GM23338 (cell line): ENCODE measurements around the gene COX10. TPM values are rescaled to one million over a fixed set of nuclear protein-coding genes. Genes with fewer than 3 reads are reported as not detected.

Experiments used
- ATAC-seq: fragments of 200-7000 bp; cut with Tn5 transposase; 3 replicates; pipeline ENCODE4 v1.9.1; 2020
- DNase-seq: peaks from one replicate; pipeline ENCODE4 v3.0.0-alpha.2; 2015; ENCODE audit warnings: low spot score
- H2AFZ ChIP-seq: fragments of 200-600 bp; sonication (generic); 2 replicates; pipeline ENCODE4 v1.8.0; 2016; ENCODE audit warnings: antibody characterized with exemption, mild to moderate bottlenecking, moderate library complexity
- H3F3A ChIP-seq: fragments of 200-600 bp; sonication (generic); replicated peaks from 2 replicates; pipeline ENCODE4 v1.8.0; 2017; ENCODE audit warnings: antibody characterized with exemption, mixed run types, low read depth
- H3K27ac ChIP-seq: fragments of 200-600 bp; sonication (generic); 2 replicates; pipeline ENCODE4 v1.6.1; 2016; ENCODE audit warnings: low read depth
- H3K27me3 ChIP-seq: fragments of 200-600 bp; sonication (generic); 2 replicates; pipeline ENCODE4 v1.8.0; 2016; ENCODE audit warnings: mild to moderate bottlenecking, mixed run types, moderate library complexity; ENCODE audit not compliant: insufficient read depth
- H3K36me3 ChIP-seq: fragments of 200-600 bp; sonication (generic); 2 replicates; pipeline ENCODE4 v1.8.0; 2016; ENCODE audit warnings: mild to moderate bottlenecking; ENCODE audit not compliant: insufficient read depth
- H3K4me1 ChIP-seq: fragments of 200-600 bp; sonication (generic); 2 replicates; pipeline ENCODE4 v1.8.0; 2016; ENCODE audit warnings: mild to moderate bottlenecking, moderate library complexity; ENCODE audit not compliant: insufficient read depth
- H3K4me2 ChIP-seq: fragments of 200-600 bp; sonication (generic); 2 replicates; pipeline ENCODE4 v1.7.1; 2017; ENCODE audit warnings: mixed run types
- H3K4me3 ChIP-seq: fragments of 200-600 bp; sonication (generic); 2 replicates; pipeline ENCODE4 v1.6.1; 2016; ENCODE audit warnings: mixed run types
- H3K79me2 ChIP-seq: fragments of 200-600 bp; sonication (generic); replicated peaks from 2 replicates; pipeline ENCODE4 v1.8.0; 2017; ENCODE audit warnings: mild to moderate bottlenecking; ENCODE audit not compliant: insufficient read depth
- H3K9me2 ChIP-seq: fragments of 200-600 bp; sonication (generic); 2 replicates; pipeline ENCODE4 v1.8.0; 2017; ENCODE audit not compliant: insufficient read depth
- H4K20me1 ChIP-seq: fragments of 200-600 bp; sonication (generic); replicated peaks from 2 replicates; pipeline ENCODE4 v1.8.0; 2017; ENCODE audit warnings: mild to moderate bottlenecking; ENCODE audit not compliant: insufficient read depth
- H3K27ac Mint-ChIP-seq: 2 replicates; pipeline ENCODE4 v1.8.0; 2020; ENCODE audit warnings: inconsistent platforms, mild to moderate bottlenecking, moderate library complexity, mixed read lengths
- H3K27me3 Mint-ChIP-seq: 3 replicates; pipeline ENCODE4 v1.8.0; 2022; ENCODE audit warnings: low read depth, mild to moderate bottlenecking, moderate library complexity, mixed read lengths, inconsistent platforms; ENCODE audit not compliant: insufficient read depth, poor library complexity
- H3K36me3 Mint-ChIP-seq: 3 replicates; pipeline ENCODE4 v1.8.0; 2021; ENCODE audit warnings: low read depth, mild to moderate bottlenecking, inconsistent platforms, moderate library complexity, mixed read lengths
- H3K4me1 Mint-ChIP-seq: 3 replicates; pipeline ENCODE4 v1.8.0; 2020; ENCODE audit warnings: mild to moderate bottlenecking, inconsistent platforms, mixed read lengths
- H3K4me3 Mint-ChIP-seq: 3 replicates; pipeline ENCODE4 v1.8.0; 2021; ENCODE audit warnings: moderate library complexity, mild to moderate bottlenecking, inconsistent platforms, mixed read lengths
- H3K9me3 Mint-ChIP-seq: 3 replicates; pipeline ENCODE4 v1.8.0; 2020; ENCODE audit warnings: moderate library complexity, mild to moderate bottlenecking, inconsistent platforms, mixed read lengths
- CREB1 ChIP-seq: fragments of 250-450 bp; sonication (Bioruptor Pico); IDR thresholded peaks from 2 replicates; pipeline ENCODE4 v1.5.0; 2020; ENCODE audit warnings: low read depth, mild to moderate bottlenecking, moderate library complexity
- EZH2 ChIP-seq: fragments of 200-600 bp; sonication (generic); IDR thresholded peaks from one replicate; pipeline ENCODE4 v1.8.0; 2017; ENCODE audit warnings: antibody characterized with exemption, mild to moderate bottlenecking, low read depth; ENCODE audit not compliant: unreplicated experiment
- EZH2phosphoT487 ChIP-seq: fragments of 200-600 bp; sonication (generic); IDR thresholded peaks from one replicate; pipeline ENCODE4 v1.8.1; 2018; ENCODE audit warnings: antibody characterized with exemption; ENCODE audit not compliant: unreplicated experiment
- JUNB ChIP-seq: IDR thresholded peaks from one replicate; pipeline ENCODE4 v1.6.1; 2016; ENCODE audit warnings: antibody characterized with exemption; ENCODE audit not compliant: unreplicated experiment
- NANOG ChIP-seq: IDR thresholded peaks from 2 replicates; pipeline ENCODE4 v1.6.1; 2016; ENCODE audit warnings: antibody characterized with exemption, borderline replicate concordance
- POLR2AphosphoS5 ChIP-seq: IDR thresholded peaks from 2 replicates; pipeline ENCODE4 v1.6.1; 2016; ENCODE audit warnings: antibody characterized with exemption, low read depth
- STAT1 ChIP-seq: IDR thresholded peaks from one replicate; pipeline ENCODE4 v1.6.1; 2016; ENCODE audit warnings: antibody characterized with exemption; ENCODE audit not compliant: unreplicated experiment
- ZNF114 ChIP-seq: fragments of 250-450 bp; sonication (Bioruptor Pico); IDR thresholded peaks from 2 replicates; pipeline ENCODE4 v1.5.0; 2020; ENCODE audit warnings: mild to moderate bottlenecking, moderate library complexity
- ZNF331 ChIP-seq: fragments of 250-450 bp; sonication (Bioruptor Pico); IDR thresholded peaks from 2 replicates; pipeline ENCODE4 v1.5.0; 2020; ENCODE audit warnings: low read depth, mild to moderate bottlenecking, moderate library complexity
- polyA plus RNA-seq: library from polyadenylated mRNA; unstranded; fragments of >200 nt; fragmentation: Nextera tagmentation; extraction: Ambion mirVana; gene quantifications from 2 replicates; pipeline ENCODE4 v1.2.1, GENCODE V29; 2016
- total RNA-seq: library from RNA; depleted of rRNA; stranded (reverse); fragments of >200 nt; shearing (Covaris generic); gene quantifications from 2 replicates; pipeline ENCODE4 v1.2.3, GENCODE V29; 2014
- TF ChIP-seq, protein P1 (sequence below): fragments of 250-450 bp; sonication (Bioruptor Pico); IDR thresholded peaks from 2 replicates; pipeline ENCODE4 v1.5.0; 2020; ENCODE audit warnings: mild to moderate bottlenecking, moderate library complexity
- TF ChIP-seq, protein P2 (sequence below): IDR thresholded peaks from 2 replicates; pipeline ENCODE4 v1.6.1; 2016; ENCODE audit warnings: antibody characterized with exemption
- TF ChIP-seq, protein P3 (sequence below), 2 experiments: fragments of 200-600 bp in 1 of 2; sonication (generic) in 1 of 2; conservative IDR thresholded peaks; 2 replicates each; pipeline versions ENCODE4 v1.5.1 to v1.6.1; 2016 to 2017; ENCODE audit warnings: antibody characterized with exemption in 2 of 2, low read depth in 2 of 2, mild to moderate bottlenecking in 2 of 2, moderate library complexity in 1 of 2
- TF ChIP-seq, protein P4 (sequence below): IDR thresholded peaks from one replicate; pipeline ENCODE4 v1.6.1; 2018; ENCODE audit warnings: antibody characterized with exemption; ENCODE audit not compliant: unreplicated experiment

COX10 gene
- total and polyA plus RNA-seq, 2 experiments from 2014 or later: 25.7 to 46.6 TPM

DNA sequence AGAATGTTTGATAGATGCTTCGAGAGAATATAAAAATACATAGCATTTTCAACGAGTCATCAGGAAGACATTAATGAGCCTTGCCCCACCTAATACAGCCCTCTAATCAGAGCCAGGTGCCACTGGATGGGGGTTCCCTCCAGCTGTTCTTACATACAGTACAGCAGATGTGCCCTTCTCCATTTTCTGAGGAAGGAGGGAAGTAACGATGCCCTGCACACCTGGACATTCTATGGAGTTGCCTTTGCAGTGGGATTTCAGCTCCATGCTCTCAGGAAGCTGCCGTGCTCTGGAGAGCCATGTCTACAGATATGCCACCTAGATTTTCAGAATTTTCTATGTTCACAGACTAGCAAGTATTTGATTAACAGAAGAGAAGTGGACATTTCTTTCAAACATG lies 131.1 kb downstream of the COX10 start:
- no peaks in the 10 kb centered on the region for H4K20me1 ChIP-seq
- no peak overlapping the region for H3K27ac ChIP-seq
- TF ChIP-seq POLR2AphosphoS5: no peak
- no peak for TF ChIP-seq EZH2phosphoT487
- TF ChIP-seq EZH2: no peak
- TF ChIP-seq ZNF114: no peak
- no peak for TF ChIP-seq STAT1
- TF ChIP-seq, protein P1, sequence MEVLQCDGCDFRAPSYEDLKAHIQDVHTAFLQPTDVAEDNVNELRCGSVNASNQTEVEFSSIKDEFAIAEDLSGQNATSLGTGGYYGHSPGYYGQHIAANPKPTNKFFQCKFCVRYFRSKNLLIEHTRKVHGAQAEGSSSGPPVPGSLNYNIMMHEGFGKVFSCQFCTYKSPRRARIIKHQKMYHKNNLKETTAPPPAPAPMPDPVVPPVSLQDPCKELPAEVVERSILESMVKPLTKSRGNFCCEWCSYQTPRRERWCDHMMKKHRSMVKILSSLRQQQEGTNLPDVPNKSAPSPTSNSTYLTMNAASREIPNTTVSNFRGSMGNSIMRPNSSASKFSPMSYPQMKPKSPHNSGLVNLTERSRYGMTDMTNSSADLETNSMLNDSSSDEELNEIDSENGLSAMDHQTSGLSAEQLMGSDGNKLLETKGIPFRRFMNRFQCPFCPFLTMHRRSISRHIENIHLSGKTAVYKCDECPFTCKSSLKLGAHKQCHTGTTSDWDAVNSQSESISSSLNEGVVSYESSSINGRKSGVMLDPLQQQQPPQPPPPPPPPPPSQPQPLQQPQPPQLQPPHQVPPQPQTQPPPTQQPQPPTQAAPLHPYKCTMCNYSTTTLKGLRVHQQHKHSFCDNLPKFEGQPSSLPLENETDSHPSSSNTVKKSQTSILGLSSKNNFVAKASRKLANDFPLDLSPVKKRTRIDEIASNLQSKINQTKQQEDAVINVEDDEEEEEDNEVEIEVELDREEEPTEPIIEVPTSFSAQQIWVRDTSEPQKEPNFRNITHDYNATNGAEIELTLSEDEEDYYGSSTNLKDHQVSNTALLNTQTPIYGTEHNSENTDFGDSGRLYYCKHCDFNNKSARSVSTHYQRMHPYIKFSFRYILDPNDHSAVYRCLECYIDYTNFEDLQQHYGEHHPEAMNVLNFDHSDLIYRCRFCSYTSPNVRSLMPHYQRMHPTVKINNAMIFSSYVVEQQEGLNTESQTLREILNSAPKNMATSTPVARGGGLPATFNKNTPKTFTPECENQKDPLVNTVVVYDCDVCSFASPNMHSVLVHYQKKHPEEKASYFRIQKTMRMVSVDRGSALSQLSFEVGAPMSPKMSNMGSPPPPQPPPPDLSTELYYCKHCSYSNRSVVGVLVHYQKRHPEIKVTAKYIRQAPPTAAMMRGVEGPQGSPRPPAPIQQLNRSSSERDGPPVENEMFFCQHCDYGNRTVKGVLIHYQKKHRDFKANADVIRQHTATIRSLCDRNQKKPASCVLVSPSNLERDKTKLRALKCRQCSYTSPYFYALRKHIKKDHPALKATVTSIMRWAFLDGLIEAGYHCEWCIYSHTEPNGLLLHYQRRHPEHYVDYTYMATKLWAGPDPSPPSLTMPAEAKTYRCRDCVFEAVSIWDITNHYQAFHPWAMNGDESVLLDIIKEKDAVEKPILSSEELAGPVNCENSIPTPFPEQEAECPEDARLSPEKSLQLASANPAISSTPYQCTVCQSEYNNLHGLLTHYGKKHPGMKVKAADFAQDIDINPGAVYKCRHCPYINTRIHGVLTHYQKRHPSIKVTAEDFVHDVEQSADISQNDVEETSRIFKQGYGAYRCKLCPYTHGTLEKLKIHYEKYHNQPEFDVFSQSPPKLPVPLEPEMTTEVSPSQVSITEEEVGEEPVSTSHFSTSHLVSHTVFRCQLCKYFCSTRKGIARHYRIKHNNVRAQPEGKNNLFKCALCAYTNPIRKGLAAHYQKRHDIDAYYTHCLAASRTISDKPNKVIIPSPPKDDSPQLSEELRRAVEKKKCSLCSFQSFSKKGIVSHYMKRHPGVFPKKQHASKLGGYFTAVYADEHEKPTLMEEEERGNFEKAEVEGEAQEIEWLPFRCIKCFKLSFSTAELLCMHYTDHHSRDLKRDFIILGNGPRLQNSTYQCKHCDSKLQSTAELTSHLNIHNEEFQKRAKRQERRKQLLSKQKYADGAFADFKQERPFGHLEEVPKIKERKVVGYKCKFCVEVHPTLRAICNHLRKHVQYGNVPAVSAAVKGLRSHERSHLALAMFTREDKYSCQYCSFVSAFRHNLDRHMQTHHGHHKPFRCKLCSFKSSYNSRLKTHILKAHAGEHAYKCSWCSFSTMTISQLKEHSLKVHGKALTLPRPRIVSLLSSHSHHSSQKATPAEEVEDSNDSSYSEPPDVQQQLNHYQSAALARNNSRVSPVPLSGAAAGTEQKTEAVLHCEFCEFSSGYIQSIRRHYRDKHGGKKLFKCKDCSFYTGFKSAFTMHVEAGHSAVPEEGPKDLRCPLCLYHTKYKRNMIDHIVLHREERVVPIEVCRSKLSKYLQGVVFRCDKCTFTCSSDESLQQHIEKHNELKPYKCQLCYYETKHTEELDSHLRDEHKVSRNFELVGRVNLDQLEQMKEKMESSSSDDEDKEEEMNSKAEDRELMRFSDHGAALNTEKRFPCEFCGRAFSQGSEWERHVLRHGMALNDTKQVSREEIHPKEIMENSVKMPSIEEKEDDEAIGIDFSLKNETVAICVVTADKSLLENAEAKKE (CRISPR knock-in tag): no peak
- TF ChIP-seq, protein P2, sequence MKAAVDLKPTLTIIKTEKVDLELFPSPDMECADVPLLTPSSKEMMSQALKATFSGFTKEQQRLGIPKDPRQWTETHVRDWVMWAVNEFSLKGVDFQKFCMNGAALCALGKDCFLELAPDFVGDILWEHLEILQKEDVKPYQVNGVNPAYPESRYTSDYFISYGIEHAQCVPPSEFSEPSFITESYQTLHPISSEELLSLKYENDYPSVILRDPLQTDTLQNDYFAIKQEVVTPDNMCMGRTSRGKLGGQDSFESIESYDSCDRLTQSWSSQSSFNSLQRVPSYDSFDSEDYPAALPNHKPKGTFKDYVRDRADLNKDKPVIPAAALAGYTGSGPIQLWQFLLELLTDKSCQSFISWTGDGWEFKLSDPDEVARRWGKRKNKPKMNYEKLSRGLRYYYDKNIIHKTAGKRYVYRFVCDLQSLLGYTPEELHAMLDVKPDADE: no peak
- TF ChIP-seq, protein P3, sequence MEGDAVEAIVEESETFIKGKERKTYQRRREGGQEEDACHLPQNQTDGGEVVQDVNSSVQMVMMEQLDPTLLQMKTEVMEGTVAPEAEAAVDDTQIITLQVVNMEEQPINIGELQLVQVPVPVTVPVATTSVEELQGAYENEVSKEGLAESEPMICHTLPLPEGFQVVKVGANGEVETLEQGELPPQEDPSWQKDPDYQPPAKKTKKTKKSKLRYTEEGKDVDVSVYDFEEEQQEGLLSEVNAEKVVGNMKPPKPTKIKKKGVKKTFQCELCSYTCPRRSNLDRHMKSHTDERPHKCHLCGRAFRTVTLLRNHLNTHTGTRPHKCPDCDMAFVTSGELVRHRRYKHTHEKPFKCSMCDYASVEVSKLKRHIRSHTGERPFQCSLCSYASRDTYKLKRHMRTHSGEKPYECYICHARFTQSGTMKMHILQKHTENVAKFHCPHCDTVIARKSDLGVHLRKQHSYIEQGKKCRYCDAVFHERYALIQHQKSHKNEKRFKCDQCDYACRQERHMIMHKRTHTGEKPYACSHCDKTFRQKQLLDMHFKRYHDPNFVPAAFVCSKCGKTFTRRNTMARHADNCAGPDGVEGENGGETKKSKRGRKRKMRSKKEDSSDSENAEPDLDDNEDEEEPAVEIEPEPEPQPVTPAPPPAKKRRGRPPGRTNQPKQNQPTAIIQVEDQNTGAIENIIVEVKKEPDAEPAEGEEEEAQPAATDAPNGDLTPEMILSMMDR (conservative IDR thresholded peaks at IDR 0.05; ENCODE audit: low read depth in 2 of 2): no peak
- no peak for TF ChIP-seq NANOG
- TF ChIP-seq ZNF331 (CRISPR knock-in tag): no peak
- TF ChIP-seq, protein P4, sequence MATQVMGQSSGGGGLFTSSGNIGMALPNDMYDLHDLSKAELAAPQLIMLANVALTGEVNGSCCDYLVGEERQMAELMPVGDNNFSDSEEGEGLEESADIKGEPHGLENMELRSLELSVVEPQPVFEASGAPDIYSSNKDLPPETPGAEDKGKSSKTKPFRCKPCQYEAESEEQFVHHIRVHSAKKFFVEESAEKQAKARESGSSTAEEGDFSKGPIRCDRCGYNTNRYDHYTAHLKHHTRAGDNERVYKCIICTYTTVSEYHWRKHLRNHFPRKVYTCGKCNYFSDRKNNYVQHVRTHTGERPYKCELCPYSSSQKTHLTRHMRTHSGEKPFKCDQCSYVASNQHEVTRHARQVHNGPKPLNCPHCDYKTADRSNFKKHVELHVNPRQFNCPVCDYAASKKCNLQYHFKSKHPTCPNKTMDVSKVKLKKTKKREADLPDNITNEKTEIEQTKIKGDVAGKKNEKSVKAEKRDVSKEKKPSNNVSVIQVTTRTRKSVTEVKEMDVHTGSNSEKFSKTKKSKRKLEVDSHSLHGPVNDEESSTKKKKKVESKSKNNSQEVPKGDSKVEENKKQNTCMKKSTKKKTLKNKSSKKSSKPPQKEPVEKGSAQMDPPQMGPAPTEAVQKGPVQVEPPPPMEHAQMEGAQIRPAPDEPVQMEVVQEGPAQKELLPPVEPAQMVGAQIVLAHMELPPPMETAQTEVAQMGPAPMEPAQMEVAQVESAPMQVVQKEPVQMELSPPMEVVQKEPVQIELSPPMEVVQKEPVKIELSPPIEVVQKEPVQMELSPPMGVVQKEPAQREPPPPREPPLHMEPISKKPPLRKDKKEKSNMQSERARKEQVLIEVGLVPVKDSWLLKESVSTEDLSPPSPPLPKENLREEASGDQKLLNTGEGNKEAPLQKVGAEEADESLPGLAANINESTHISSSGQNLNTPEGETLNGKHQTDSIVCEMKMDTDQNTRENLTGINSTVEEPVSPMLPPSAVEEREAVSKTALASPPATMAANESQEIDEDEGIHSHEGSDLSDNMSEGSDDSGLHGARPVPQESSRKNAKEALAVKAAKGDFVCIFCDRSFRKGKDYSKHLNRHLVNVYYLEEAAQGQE: no peak
- TF ChIP-seq JUNB: no peak
- no peak for TF ChIP-seq CREB1 (CRISPR knock-in tag)
- no peaks in the 10 kb centered on the region for H3K79me2 ChIP-seq
- Mint-ChIP-seq H3K27ac (no peak overlapping the region), H3K36me3 (peaks cover 3% of the 10 kb centered on the region; the same call in 1 of the 3 replicates), H3K9me3 (no peaks in the 10 kb centered on the region), H3K27me3 (no peaks in the 10 kb centered on the region), H3K4me1 (peaks cover 21% of the 10 kb centered on the region), H3K4me3 (no peak overlapping the region)
- no peaks in the 10 kb centered on the region for H3F3A ChIP-seq
- no peak overlapping the region for H2AFZ ChIP-seq
- H3K36me3 ChIP-seq: no peaks in the 10 kb centered on the region
- ATAC-seq: no peak
- no peaks in the 10 kb centered on the region for H3K9me2 ChIP-seq
- 0 out of 2 replicates have a peak, but pooled peaks cover 10% of the 10 kb centered on the region for H3K4me1 ChIP-seq
- no peak overlapping the region for H3K4me2 ChIP-seq
- no peak overlapping the region for H3K4me3 ChIP-seq
- H3K27me3 ChIP-seq: no peaks in the 10 kb centered on the region
- DNase-seq: no peak
